Measurements from ENCODE around the gene STAB2. TPM values are rescaled to one million over a fixed set of nuclear protein-coding genes. Genes with fewer than 3 reads are reported as not detected.

Gene STAB2
- total and polyA plus RNA-seq, 2 of the 8 experiments (the other 6 are each of a cell fraction or from before 2014, with no cell fraction given) = not detected

DNA sequence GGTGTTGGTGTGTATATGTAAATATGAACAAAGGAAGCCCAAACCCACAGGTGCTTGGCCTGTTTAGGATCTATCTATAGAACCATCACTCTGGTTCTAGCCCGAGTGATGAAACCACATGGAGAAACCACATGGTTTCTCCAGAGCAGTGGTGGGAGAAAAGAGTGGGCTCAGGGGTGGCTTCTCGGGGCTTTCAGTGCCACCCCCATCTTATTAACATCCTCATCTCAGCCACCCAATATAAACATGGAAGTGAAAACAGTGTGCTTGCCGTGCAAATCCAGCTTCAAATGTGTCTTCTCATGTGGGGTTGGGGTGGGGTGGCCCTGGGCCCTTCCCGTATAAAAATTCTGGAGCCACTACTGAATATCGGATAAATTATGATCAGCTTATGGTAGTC lies 109.0 kb downstream of the STAB2 start (continued):
- TF ChIP-seq, protein P1, sequence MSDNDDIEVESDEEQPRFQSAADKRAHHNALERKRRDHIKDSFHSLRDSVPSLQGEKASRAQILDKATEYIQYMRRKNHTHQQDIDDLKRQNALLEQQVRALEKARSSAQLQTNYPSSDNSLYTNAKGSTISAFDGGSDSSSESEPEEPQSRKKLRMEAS (IDR thresholded peaks at IDR 0.05) = no peak
- TF ChIP-seq CREB1 (IDR thresholded peaks at IDR 0.05) (no peak), CHD2 (IDR thresholded peaks at IDR 0.05; ENCODE audit: low read length) (no peak), SRF (IDR thresholded peaks at IDR 0.05; ENCODE audit: low read depth, low read length) (no peak)
